Measurements from ENCODE around the gene FGF14.

- TF ChIP-seq, protein P1, sequence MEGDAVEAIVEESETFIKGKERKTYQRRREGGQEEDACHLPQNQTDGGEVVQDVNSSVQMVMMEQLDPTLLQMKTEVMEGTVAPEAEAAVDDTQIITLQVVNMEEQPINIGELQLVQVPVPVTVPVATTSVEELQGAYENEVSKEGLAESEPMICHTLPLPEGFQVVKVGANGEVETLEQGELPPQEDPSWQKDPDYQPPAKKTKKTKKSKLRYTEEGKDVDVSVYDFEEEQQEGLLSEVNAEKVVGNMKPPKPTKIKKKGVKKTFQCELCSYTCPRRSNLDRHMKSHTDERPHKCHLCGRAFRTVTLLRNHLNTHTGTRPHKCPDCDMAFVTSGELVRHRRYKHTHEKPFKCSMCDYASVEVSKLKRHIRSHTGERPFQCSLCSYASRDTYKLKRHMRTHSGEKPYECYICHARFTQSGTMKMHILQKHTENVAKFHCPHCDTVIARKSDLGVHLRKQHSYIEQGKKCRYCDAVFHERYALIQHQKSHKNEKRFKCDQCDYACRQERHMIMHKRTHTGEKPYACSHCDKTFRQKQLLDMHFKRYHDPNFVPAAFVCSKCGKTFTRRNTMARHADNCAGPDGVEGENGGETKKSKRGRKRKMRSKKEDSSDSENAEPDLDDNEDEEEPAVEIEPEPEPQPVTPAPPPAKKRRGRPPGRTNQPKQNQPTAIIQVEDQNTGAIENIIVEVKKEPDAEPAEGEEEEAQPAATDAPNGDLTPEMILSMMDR (IDR thresholded peaks at IDR 0.05; ENCODE audit: insufficient read depth, low read length, poor library complexity, severe bottlenecking), result no peak
- TF ChIP-seq EZH2phosphoT487 (conservative IDR thresholded peaks at IDR 0.05; ENCODE audit: low read length), result no peak
These were observed 462.5 kb downstream of the FGF14 start for GRCh38 chr13:101939370-101939769.
